ENCODE data around the gene APOL3.

Gene APOL3

DNA sequence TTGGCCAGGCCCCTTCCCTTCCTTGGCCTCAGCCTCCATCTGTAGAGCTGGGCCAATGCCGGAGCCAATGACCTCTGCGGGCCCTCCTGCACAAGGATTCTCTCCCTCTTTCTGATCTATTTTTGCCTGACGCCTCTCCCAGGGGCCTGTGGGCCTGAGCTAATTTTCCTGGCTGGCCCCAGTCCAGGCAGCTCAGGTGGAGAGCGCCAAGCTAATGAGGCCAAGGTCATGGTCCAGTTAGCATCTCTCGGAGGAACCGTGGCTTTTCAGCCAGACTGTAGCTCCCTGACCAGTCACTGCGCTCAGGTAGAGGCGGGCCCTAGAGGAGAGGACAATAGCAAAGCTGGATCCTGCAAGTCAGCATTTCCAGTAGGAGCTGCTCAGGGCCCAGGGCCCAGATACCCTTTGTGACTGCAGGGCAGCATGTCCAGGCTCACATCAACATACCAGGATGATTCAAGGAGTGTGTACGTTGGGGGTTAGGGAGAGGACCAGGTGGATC, 43.5 kb downstream of the APOL3 start:
- TF ChIP-seq, protein P1, sequence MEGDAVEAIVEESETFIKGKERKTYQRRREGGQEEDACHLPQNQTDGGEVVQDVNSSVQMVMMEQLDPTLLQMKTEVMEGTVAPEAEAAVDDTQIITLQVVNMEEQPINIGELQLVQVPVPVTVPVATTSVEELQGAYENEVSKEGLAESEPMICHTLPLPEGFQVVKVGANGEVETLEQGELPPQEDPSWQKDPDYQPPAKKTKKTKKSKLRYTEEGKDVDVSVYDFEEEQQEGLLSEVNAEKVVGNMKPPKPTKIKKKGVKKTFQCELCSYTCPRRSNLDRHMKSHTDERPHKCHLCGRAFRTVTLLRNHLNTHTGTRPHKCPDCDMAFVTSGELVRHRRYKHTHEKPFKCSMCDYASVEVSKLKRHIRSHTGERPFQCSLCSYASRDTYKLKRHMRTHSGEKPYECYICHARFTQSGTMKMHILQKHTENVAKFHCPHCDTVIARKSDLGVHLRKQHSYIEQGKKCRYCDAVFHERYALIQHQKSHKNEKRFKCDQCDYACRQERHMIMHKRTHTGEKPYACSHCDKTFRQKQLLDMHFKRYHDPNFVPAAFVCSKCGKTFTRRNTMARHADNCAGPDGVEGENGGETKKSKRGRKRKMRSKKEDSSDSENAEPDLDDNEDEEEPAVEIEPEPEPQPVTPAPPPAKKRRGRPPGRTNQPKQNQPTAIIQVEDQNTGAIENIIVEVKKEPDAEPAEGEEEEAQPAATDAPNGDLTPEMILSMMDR (IDR thresholded peaks at IDR 0.05; ENCODE audit: low read length): no peak
- TF ChIP-seq EZH2 (IDR thresholded peaks at IDR 0.05; ENCODE audit: borderline replicate concordance, low read length): no peak
- H3K9ac ChIP-seq (ENCODE audit: low read length): no peak overlapping the region
- H4K20me1 ChIP-seq (ENCODE audit: insufficient read depth, low read length): no peaks in the 10 kb centered on the region
- H3K79me2 ChIP-seq (ENCODE audit: insufficient read depth, low read length): no peaks in the 10 kb centered on the region
- no peak overlapping the region for H3K4me2 ChIP-seq (ENCODE audit: low read length)
- H3K4me1 ChIP-seq (ENCODE audit: insufficient read depth, low read length, severe bottlenecking): no peaks in the 10 kb centered on the region
- H3K27me3 ChIP-seq (ENCODE audit: insufficient read depth, low read length): no peaks in the 10 kb centered on the region
- H3K9me3 ChIP-seq (ENCODE audit: low read length): no peaks in the 10 kb centered on the region
- no peak overlapping the region for H3K27ac ChIP-seq (ENCODE audit: low read depth, low read length, poor library complexity, severe bottlenecking)
- H3F3A ChIP-seq (ENCODE audit: insufficient read depth, low read length): no peaks in the 10 kb centered on the region
- H3K4me3 ChIP-seq (ENCODE audit: low read depth, low read length, poor library complexity, severe bottlenecking): no peak overlapping the region
- H3K9me2 ChIP-seq (ENCODE audit: low read depth, low read length): no peaks in the 10 kb centered on the region
- no peak overlapping the region for H2AFZ ChIP-seq (ENCODE audit: low read length)
- no peaks in the 10 kb centered on the region for H3K36me3 ChIP-seq (ENCODE audit: insufficient read depth, low read length)

DNA sequence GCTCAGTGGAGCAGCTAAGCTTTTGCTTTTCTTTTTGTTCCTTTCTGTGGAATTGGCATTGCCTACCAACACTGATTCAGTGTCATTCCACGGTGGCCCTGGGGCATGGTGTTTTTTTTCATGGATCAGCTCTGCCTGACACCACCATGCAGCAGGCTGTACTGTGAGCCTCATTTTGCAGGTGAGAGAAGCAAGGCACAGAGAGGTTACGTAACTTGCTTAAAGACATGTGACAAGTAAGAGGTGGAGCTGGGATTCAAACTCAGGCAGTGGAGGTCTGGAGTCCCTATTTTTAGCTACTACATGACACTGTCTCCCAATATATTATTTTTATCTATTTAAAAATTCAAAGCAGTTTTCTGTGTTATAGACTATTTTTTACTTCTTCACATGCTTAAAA, 44.4 kb downstream of the APOL3 start:
- Histone ChIP-seq H3F3A (ENCODE audit: insufficient read depth, low read length) (no peaks in the 10 kb centered on the region), H3K79me2 (ENCODE audit: insufficient read depth, low read length) (no peaks in the 10 kb centered on the region), H3K27ac (ENCODE audit: low read depth, low read length, poor library complexity, severe bottlenecking) (no peak overlapping the region), H3K9me2 (ENCODE audit: low read depth, low read length) (no peaks in the 10 kb centered on the region), H3K9me3 (ENCODE audit: low read length) (no peaks in the 10 kb centered on the region), H3K36me3 (ENCODE audit: insufficient read depth, low read length) (no peaks in the 10 kb centered on the region; the same call in 1 of the 2 replicates), H2AFZ (ENCODE audit: low read length) (no peak overlapping the region), H3K27me3 (ENCODE audit: insufficient read depth, low read length) (no peaks in the 10 kb centered on the region), H3K9ac (ENCODE audit: low read length) (no peak overlapping the region), H4K20me1 (ENCODE audit: insufficient read depth, low read length) (no peaks in the 10 kb centered on the region), H3K4me2 (ENCODE audit: low read length) (no peak overlapping the region), H3K4me3 (ENCODE audit: low read depth, low read length, poor library complexity, severe bottlenecking) (no peak overlapping the region), H3K4me1 (ENCODE audit: insufficient read depth, low read length, severe bottlenecking) (no peaks in the 10 kb centered on the region)
- no peak for TF ChIP-seq EZH2 (IDR thresholded peaks at IDR 0.05; ENCODE audit: borderline replicate concordance, low read length)
- TF ChIP-seq, protein P1 (IDR thresholded peaks at IDR 0.05; ENCODE audit: low read length): no peak

DNA sequence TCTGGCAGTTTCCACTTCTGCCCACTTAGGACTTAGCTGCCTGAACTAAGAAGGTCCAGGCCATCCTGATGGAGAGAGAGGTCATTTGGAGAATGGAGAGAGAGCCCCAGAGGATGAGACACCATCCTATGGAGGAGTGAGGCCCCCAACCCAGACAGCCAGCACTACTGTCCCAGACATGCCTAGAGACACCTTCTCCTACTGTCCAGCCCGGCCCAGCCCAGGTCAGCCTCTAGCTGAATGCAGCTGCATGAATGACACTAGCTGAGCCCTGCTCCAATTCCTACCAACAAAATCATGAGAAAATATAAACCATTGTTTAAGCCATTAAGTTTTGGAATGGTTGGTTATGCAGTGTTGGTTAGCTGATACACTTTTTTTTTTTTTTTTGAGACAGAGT, 47.4 kb downstream of the APOL3 start:
- Histone ChIP-seq H3K9me2 (ENCODE audit: low read depth, low read length) (no peaks in the 10 kb centered on the region), H3K36me3 (ENCODE audit: insufficient read depth, low read length) (no peaks in the 10 kb centered on the region; the same call in 1 of the 2 replicates), H2AFZ (ENCODE audit: low read length) (no peak overlapping the region), H3K4me3 (ENCODE audit: low read depth, low read length, poor library complexity, severe bottlenecking) (no peak overlapping the region), H3K9ac (ENCODE audit: low read length) (no peak overlapping the region), H4K20me1 (ENCODE audit: insufficient read depth, low read length) (no peaks in the 10 kb centered on the region), H3K79me2 (ENCODE audit: insufficient read depth, low read length) (no peaks in the 10 kb centered on the region), H3K27ac (ENCODE audit: low read depth, low read length, poor library complexity, severe bottlenecking) (no peak overlapping the region), H3K4me2 (ENCODE audit: low read length) (no peak overlapping the region), H3K27me3 (ENCODE audit: insufficient read depth, low read length) (peaks cover 6% of the 10 kb centered on the region; the same call in 1 of the 2 replicates), H3F3A (ENCODE audit: insufficient read depth, low read length) (no peaks in the 10 kb centered on the region), H3K9me3 (ENCODE audit: low read length) (no peaks in the 10 kb centered on the region), H3K4me1 (ENCODE audit: insufficient read depth, low read length, severe bottlenecking) (no peaks in the 10 kb centered on the region)
- TF ChIP-seq EZH2 (IDR thresholded peaks at IDR 0.05; ENCODE audit: borderline replicate concordance, low read length): no peak
- TF ChIP-seq, protein P1 (IDR thresholded peaks at IDR 0.05; ENCODE audit: low read length): no peak
